Fibroblast of lung (primary cell): ENCODE measurements around the gene NPHP4. TPM values are rescaled to one million over a fixed set of nuclear protein-coding genes. Genes with fewer than 3 reads are reported as not detected.

Experiments
- DNase-seq, 2 donors: peaks; one replicate each; pipeline versions ENCODE4 v3.0.0 to v3.0.0-alpha.2; 2010; ENCODE audit warnings: low read depth in 2 of 2
- H2AFZ ChIP-seq: 2 replicates; pipeline ENCODE4 v1.5.1; 2012; ENCODE audit warnings: low read length, control low read depth, inconsistent platforms
- H3K27ac ChIP-seq: 2 replicates; pipeline ENCODE4 v1.5.1; 2011; ENCODE audit warnings: low read length, control low read depth; ENCODE audit not compliant: insufficient read depth
- H3K27me3 ChIP-seq: 2 replicates; pipeline ENCODE4 v1.5.1; 2011; ENCODE audit warnings: mild to moderate bottlenecking, low read length; ENCODE audit not compliant: control insufficient read depth, insufficient read depth
- H3K36me3 ChIP-seq: 2 replicates; pipeline ENCODE4 v1.5.1; 2011; ENCODE audit warnings: low read length; ENCODE audit not compliant: control insufficient read depth, insufficient read depth
- H3K4me1 ChIP-seq: 2 replicates; pipeline ENCODE4 v1.5.1; 2011; ENCODE audit warnings: low read length; ENCODE audit not compliant: control insufficient read depth, insufficient read depth; ENCODE audit errors: extremely low read depth
- H3K4me2 ChIP-seq: 2 replicates; pipeline ENCODE4 v1.5.1; 2011; ENCODE audit warnings: low read length, control low read depth; ENCODE audit not compliant: insufficient read depth; ENCODE audit errors: extremely low read depth
- H3K4me3 ChIP-seq, 4 experiments: fragments of 200-600 bp in 1 of 4; sonication (generic) in 1 of 4; replicated peaks in 1 of 4; 2 replicates each; pipeline ENCODE4 v1.5.1; 2011 to 2016; ENCODE audit warnings: low read length in 4 of 4, low read depth in 3 of 4, mild to moderate bottlenecking in 3 of 4, control low read depth in 2 of 4, inconsistent platforms in 1 of 4, mixed read lengths in 1 of 4; ENCODE audit not compliant: insufficient read depth in 1 of 4; ENCODE audit errors: control extremely low read depth in 1 of 4
- H3K79me2 ChIP-seq: 2 replicates; pipeline ENCODE4 v1.5.1; 2012; ENCODE audit warnings: mild to moderate bottlenecking, low read length, inconsistent platforms; ENCODE audit not compliant: control insufficient read depth, insufficient read depth
- H3K9ac ChIP-seq: 2 replicates; pipeline ENCODE4 v1.5.1; 2011; ENCODE audit warnings: mild to moderate bottlenecking, low read length, control low read depth; ENCODE audit not compliant: insufficient read depth
- H3K9me3 ChIP-seq: 2 replicates; pipeline ENCODE4 v1.5.1; 2012; ENCODE audit warnings: low read depth, low read length; ENCODE audit not compliant: control insufficient read depth, insufficient read depth
- H4K20me1 ChIP-seq: 2 replicates; pipeline ENCODE4 v1.5.1; 2011; ENCODE audit warnings: low read length; ENCODE audit not compliant: control insufficient read depth, insufficient read depth; ENCODE audit errors: extremely low read depth
- EZH2 ChIP-seq: IDR thresholded peaks from 2 replicates; pipeline ENCODE4 v1.5.1; 2012; ENCODE audit warnings: low read length, control low read depth, mild to moderate bottlenecking; ENCODE audit errors: missing control alignments
- polyA plus RNA-seq, 2 donors: library from polyadenylated mRNA; depleted of rRNA in 1 of 2; stranded (reverse) in 1 of 2; unstranded in 1 of 2; fragments of >200 nt; gene quantifications; 2 replicates each; pipeline ENCODE4 v1.2.1, GENCODE V29; 2011 to 2012; ENCODE audit warnings: missing spikeins in 1 of 2
- total RNA-seq: library from RNA; depleted of rRNA; stranded (reverse); fragments of >200 nt; gene quantifications from 2 replicates; pipeline ENCODE4 v1.2.1, GENCODE V29; 2014
- TF ChIP-seq, protein P1 (sequence below), 2 donors: IDR thresholded peaks in 1 of 2; conservative IDR thresholded peaks in 1 of 2; 1 replicate in 1 of 2; 2 replicates in 1 of 2; pipeline ENCODE4 v1.5.1; 2011 to 2012; ENCODE audit warnings: low read length in 2 of 2, control low read depth in 1 of 2, inconsistent platforms in 1 of 2, low read depth in 1 of 2, mild to moderate bottlenecking in 1 of 2

Gene NPHP4
- total and polyA plus RNA-seq, 2 donors (not counting 1 experiment from before 2014, with no cell fraction given): 1.5 to 4.0 TPM

DNA sequence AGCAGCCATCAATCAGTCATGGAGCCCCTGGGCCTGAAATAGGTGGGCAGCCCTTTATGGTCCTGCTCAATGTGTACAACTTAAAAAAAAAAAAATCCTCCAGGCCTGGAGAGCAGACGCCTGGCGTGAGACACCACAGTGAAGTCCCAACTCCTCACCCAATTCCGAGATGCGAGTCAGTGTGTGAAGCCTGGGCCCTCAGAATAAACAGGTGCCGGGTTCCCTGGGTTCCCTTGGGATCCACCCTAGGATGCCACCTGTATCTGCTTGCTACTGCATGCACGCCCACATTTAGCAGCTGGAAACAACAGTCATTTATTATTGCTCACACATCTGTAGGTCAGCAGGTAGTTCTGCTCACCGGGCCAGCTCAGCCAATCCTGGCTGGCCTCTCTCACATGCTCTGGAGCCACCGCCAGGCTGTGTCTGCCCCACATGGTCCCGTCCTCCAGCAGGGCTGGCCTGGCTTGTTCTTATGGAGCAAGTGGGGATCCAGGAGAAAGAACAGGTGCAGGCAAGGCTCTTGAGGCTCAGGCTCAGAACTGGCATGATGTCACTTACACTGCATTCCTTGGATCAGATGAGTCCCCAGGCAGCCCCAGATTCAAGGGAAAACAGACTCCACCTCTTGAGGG lies 172.7 kb downstream of the NPHP4 start:
- H3K27me3 ChIP-seq: no peaks in the 10 kb centered on the region
- no peak overlapping the region for H3K27ac ChIP-seq
- H4K20me1 ChIP-seq: no peaks in the 10 kb centered on the region
- H3K4me3 ChIP-seq: no peak overlapping the region
- H3K4me1 ChIP-seq: no peaks in the 10 kb centered on the region
- DNase-seq: no peak
- H3K4me2 ChIP-seq: no peak overlapping the region
- H2AFZ ChIP-seq: no peak overlapping the region
- TF ChIP-seq EZH2: no peak
- TF ChIP-seq, protein P1, sequence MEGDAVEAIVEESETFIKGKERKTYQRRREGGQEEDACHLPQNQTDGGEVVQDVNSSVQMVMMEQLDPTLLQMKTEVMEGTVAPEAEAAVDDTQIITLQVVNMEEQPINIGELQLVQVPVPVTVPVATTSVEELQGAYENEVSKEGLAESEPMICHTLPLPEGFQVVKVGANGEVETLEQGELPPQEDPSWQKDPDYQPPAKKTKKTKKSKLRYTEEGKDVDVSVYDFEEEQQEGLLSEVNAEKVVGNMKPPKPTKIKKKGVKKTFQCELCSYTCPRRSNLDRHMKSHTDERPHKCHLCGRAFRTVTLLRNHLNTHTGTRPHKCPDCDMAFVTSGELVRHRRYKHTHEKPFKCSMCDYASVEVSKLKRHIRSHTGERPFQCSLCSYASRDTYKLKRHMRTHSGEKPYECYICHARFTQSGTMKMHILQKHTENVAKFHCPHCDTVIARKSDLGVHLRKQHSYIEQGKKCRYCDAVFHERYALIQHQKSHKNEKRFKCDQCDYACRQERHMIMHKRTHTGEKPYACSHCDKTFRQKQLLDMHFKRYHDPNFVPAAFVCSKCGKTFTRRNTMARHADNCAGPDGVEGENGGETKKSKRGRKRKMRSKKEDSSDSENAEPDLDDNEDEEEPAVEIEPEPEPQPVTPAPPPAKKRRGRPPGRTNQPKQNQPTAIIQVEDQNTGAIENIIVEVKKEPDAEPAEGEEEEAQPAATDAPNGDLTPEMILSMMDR (conservative IDR thresholded peaks at IDR 0.05 in 1 of 2, IDR thresholded peaks at IDR 0.05 in 1 of 2; ENCODE audit: low read depth in 1 of 2, low read length in 2 of 2): no peak
- H3K9me3 ChIP-seq: no peaks in the 10 kb centered on the region
- H3K79me2 ChIP-seq: no peaks in the 10 kb centered on the region
- no peaks in the 10 kb centered on the region for H3K36me3 ChIP-seq
- no peak overlapping the region for H3K9ac ChIP-seq

DNA sequence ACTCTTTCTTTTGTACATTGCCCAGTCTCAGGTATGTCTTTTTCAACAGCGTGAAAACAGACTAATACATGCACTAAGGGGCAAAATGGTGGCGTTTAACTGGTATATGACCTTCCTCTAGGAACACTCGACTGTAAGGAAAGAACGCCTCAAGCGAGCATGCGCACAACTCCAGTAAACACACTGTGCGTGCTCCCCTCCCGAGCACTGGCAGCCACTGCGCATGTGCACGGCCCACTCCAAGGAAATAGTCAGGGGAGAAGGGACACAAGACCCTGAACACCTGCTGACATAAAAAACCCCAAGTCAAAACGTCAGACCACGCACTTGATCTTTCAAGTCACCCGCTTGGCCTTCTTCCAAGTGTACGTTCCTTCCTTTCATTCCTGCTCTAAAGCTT lies 173.5 kb downstream of the NPHP4 start:
- no peak overlapping the region for H2AFZ ChIP-seq
- no peaks in the 10 kb centered on the region for H3K36me3 ChIP-seq
- H4K20me1 ChIP-seq: no peaks in the 10 kb centered on the region
- H3K27me3 ChIP-seq: no peaks in the 10 kb centered on the region
- no peak overlapping the region for H3K4me3 ChIP-seq
- H3K27ac ChIP-seq: no peak overlapping the region
- no peak for DNase-seq
- TF ChIP-seq EZH2: no peak
- TF ChIP-seq, protein P1 (conservative IDR thresholded peaks at IDR 0.05 in 1 of 2, IDR thresholded peaks at IDR 0.05 in 1 of 2; ENCODE audit: low read depth in 1 of 2, low read length in 2 of 2): no peak
- no peaks in the 10 kb centered on the region for H3K79me2 ChIP-seq
- H3K4me2 ChIP-seq: no peak overlapping the region
- H3K9me3 ChIP-seq: no peaks in the 10 kb centered on the region
- no peak overlapping the region for H3K9ac ChIP-seq
- no peaks in the 10 kb centered on the region for H3K4me1 ChIP-seq

DNA sequence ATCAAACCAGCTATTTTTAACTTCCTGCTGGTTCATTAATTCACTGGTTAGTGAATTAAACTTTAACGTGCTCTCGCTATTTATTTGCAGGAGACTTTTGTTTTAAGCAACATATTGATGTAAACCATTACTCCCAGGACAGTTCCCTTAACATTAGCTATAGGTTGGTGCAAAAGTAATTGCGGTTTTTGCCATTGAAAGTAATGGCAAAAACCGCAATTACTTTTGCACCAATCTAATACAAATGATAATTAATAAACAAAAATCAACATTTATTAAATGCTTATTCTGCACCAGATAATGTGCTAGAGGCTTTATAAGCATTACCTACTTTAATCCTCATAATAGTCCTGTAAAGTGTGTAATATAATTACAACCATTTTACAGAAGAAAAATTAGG lies 176.5 kb downstream of the NPHP4 start:
- H2AFZ ChIP-seq: no peak overlapping the region
- H3K9ac ChIP-seq: no peak overlapping the region
- no peaks in the 10 kb centered on the region for H3K79me2 ChIP-seq
- DNase-seq: no peak
- H4K20me1 ChIP-seq: no peaks in the 10 kb centered on the region
- no peaks in the 10 kb centered on the region for H3K9me3 ChIP-seq
- H3K4me3 ChIP-seq: no peak overlapping the region
- no peak overlapping the region for H3K27ac ChIP-seq
- no peak overlapping the region for H3K4me2 ChIP-seq
- H3K36me3 ChIP-seq: no peaks in the 10 kb centered on the region
- H3K27me3 ChIP-seq: no peaks in the 10 kb centered on the region
- TF ChIP-seq, protein P1 (conservative IDR thresholded peaks at IDR 0.05 in 1 of 2, IDR thresholded peaks at IDR 0.05 in 1 of 2; ENCODE audit: low read depth in 1 of 2, low read length in 2 of 2): no peak
- no peak for TF ChIP-seq EZH2
- H3K4me1 ChIP-seq: no peaks in the 10 kb centered on the region
